Neural cell (in vitro differentiated cells): Measurements from ENCODE around the gene RASA1. TPM values are rescaled to one million over a fixed set of nuclear protein-coding genes. Genes with fewer than 3 reads are reported as not detected.

Experiments used
- H2AFZ ChIP-seq: fragments of 200-600, 300-800 bp; sonication (generic), shearing (Covaris generic); 2 replicates; pipeline ENCODE4 v1.6.0; 2014; ENCODE audit warnings: low read depth, mild to moderate bottlenecking, antibody characterized with exemption, low read length, moderate library complexity
- H3F3A ChIP-seq: fragments of 200-600 bp; shearing (Covaris generic); 2 replicates; pipeline ENCODE4 v1.6.1; 2016; ENCODE audit warnings: mild to moderate bottlenecking, moderate library complexity, mixed read lengths, antibody characterized with exemption, low read length; ENCODE audit not compliant: insufficient read depth, poor library complexity, severe bottlenecking
- H3K27ac ChIP-seq: fragments of 200-600, 300-800 bp; sonication (generic), shearing (Covaris generic); 2 replicates; pipeline ENCODE4 v1.5.1; 2014; ENCODE audit warnings: mild to moderate bottlenecking, low read length, moderate library complexity
- H3K27me3 ChIP-seq: fragments of 300-800, 200-600 bp; sonication (generic), shearing (Covaris generic); 2 replicates; pipeline ENCODE4 v1.6.0; 2014; ENCODE audit warnings: mild to moderate bottlenecking, low read depth, low read length, moderate library complexity; ENCODE audit not compliant: insufficient read depth
- H3K36me3 ChIP-seq: fragments of 300-800, 200-600 bp; sonication (generic), shearing (Covaris generic); 2 replicates; pipeline ENCODE4 v1.5.1; 2014; ENCODE audit warnings: mild to moderate bottlenecking, antibody characterized with exemption, low read length, moderate library complexity; ENCODE audit not compliant: insufficient read depth
- H3K4me2 ChIP-seq: fragments of 300-800, 200-600 bp; sonication (generic), shearing (Covaris generic); 2 replicates; pipeline ENCODE4 v1.6.0; 2014; ENCODE audit warnings: mild to moderate bottlenecking, low read length
- H3K4me3 ChIP-seq: fragments of 300-800, 200-600 bp; sonication (generic), shearing (Covaris generic); 2 replicates; pipeline ENCODE4 v1.5.1; 2014; ENCODE audit warnings: mild to moderate bottlenecking, low read length, moderate library complexity
- H3K79me2 ChIP-seq: fragments of 200-600 bp; shearing (Covaris generic); replicated peaks from 2 replicates; pipeline ENCODE4 v1.6.0; 2014; ENCODE audit warnings: mild to moderate bottlenecking, low read length, moderate library complexity; ENCODE audit not compliant: insufficient read depth
- H3K9ac ChIP-seq: fragments of 300-800, 200-600 bp; sonication (generic), shearing (Covaris generic); 2 replicates; pipeline ENCODE4 v1.6.1; 2016; ENCODE audit warnings: mild to moderate bottlenecking, low read length, mixed read lengths
- H3K9me2 ChIP-seq: fragments of 200-600 bp; shearing (Covaris generic); 2 replicates; pipeline ENCODE4 v1.6.1; 2016; ENCODE audit warnings: mild to moderate bottlenecking, low read length, mixed read lengths; ENCODE audit not compliant: insufficient read depth
- H3K9me3 ChIP-seq: fragments of 200-600, 300-800 bp; sonication (generic), shearing (Covaris generic); 2 replicates; pipeline ENCODE4 v1.6.1; 2016; ENCODE audit warnings: mild to moderate bottlenecking, mixed run types, low read length, moderate library complexity, mixed read lengths
- H4K20me1 ChIP-seq: fragments of 200-600 bp; shearing (Covaris generic); 2 replicates; pipeline ENCODE4 v1.6.1; 2016; ENCODE audit warnings: mild to moderate bottlenecking, mixed run types; ENCODE audit not compliant: insufficient read depth
- EP300 ChIP-seq: fragments of 450-650 bp; conservative IDR thresholded peaks from 2 replicates; pipeline ENCODE4 v1.6.1; 2014; ENCODE audit warnings: antibody characterized with exemption, mild to moderate bottlenecking, moderate library complexity; ENCODE audit not compliant: poor library complexity, severe bottlenecking
- EZH2 ChIP-seq: fragments of 200-600, 300-800 bp; shearing (Covaris generic), sonication (generic); IDR thresholded peaks from 2 replicates; pipeline ENCODE4 v1.6.1; 2014; ENCODE audit warnings: antibody characterized with exemption, low read length, borderline replicate concordance, mild to moderate bottlenecking; ENCODE audit not compliant: insufficient read depth, poor library complexity, severe bottlenecking
- MXI1 ChIP-seq: fragments of 450-650 bp; conservative IDR thresholded peaks from 2 replicates; pipeline ENCODE4 v1.6.1; 2014; ENCODE audit warnings: antibody characterized with exemption, mild to moderate bottlenecking; ENCODE audit not compliant: poor library complexity, severe bottlenecking
- POLR2AphosphoS5 ChIP-seq: IDR thresholded peaks from 2 replicates; pipeline ENCODE4 v1.6.1; 2012
- RAD21 ChIP-seq: fragments of 450-650 bp; conservative IDR thresholded peaks from 2 replicates; pipeline ENCODE4 v1.6.1; 2014; ENCODE audit warnings: antibody characterized with exemption, mild to moderate bottlenecking, moderate library complexity
- SMC3 ChIP-seq: fragments of 450-650 bp; conservative IDR thresholded peaks from 2 replicates; pipeline ENCODE4 v1.6.1; 2014; ENCODE audit warnings: antibody characterized with exemption, mild to moderate bottlenecking, moderate library complexity; ENCODE audit not compliant: poor library complexity
- TAF1 ChIP-seq: IDR thresholded peaks from 2 replicates; pipeline ENCODE4 v1.6.1; 2012; ENCODE audit warnings: low read depth
- polyA plus RNA-seq: library from polyadenylated mRNA; depleted of rRNA; stranded (reverse); fragments of >200 nt; gene quantifications from 2 replicates; pipeline ENCODE4 v1.2.3, GENCODE V29; 2014
- TF ChIP-seq, protein P1 (sequence below): fragments of 450-650 bp; IDR thresholded peaks from 2 replicates; pipeline ENCODE4 v1.5.1; 2014; ENCODE audit warnings: antibody characterized with exemption, mild to moderate bottlenecking, moderate library complexity; ENCODE audit not compliant: poor library complexity, severe bottlenecking
- TF ChIP-seq, protein P2 (sequence below): IDR thresholded peaks from 2 replicates; pipeline ENCODE4 v1.6.1; 2012; ENCODE audit warnings: borderline replicate concordance

RASA1 gene
- polyA plus RNA-seq, 1 donor from 2014 or later = 72.8 TPM

DNA sequence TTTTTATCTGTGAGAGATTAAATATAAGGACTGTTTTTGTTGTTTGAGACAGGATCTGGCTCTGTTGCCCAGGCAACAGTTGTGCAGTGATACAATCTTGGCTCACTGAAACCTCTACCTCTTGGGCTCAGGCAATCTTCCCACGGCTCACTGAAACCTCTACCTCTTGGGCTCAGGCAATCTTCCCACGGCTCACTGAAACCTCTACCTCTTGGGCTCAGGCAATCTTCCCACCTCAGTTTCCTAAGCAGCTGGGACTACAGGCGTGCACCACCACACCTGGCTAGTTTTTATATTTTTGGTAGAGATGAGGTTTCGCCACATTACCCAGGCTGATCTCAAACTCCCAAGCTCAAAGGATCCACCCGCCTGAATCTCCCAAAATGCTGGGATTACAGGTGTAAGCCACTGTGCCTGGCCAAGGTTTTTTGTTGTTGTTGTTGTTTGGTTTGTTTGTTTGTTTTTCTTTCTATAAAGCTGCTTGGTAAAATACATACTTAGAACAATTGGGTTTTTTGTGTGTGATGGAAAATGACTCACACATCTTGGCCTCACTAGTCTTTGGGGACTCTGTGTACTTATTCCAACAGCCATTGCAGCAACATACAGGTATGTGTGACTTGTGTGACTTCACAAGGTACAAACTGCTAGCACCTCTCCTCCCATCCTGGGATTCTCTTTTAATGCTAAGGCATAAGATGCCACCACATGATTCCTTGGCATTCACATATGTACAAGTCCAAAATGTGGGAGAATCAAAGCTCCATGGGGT is 36.5 kb upstream of the RASA1 start:
- no peak overlapping the region for H3K27ac ChIP-seq
- no peak for TF ChIP-seq TAF1
- no peak for TF ChIP-seq POLR2AphosphoS5
- no peak for TF ChIP-seq EP300
- no peak for TF ChIP-seq EZH2
- no peak for TF ChIP-seq SMC3
- TF ChIP-seq, protein P1, sequence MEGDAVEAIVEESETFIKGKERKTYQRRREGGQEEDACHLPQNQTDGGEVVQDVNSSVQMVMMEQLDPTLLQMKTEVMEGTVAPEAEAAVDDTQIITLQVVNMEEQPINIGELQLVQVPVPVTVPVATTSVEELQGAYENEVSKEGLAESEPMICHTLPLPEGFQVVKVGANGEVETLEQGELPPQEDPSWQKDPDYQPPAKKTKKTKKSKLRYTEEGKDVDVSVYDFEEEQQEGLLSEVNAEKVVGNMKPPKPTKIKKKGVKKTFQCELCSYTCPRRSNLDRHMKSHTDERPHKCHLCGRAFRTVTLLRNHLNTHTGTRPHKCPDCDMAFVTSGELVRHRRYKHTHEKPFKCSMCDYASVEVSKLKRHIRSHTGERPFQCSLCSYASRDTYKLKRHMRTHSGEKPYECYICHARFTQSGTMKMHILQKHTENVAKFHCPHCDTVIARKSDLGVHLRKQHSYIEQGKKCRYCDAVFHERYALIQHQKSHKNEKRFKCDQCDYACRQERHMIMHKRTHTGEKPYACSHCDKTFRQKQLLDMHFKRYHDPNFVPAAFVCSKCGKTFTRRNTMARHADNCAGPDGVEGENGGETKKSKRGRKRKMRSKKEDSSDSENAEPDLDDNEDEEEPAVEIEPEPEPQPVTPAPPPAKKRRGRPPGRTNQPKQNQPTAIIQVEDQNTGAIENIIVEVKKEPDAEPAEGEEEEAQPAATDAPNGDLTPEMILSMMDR = no peak
- TF ChIP-seq MXI1 = no peak
- no peak for TF ChIP-seq RAD21
- TF ChIP-seq, protein P2, sequence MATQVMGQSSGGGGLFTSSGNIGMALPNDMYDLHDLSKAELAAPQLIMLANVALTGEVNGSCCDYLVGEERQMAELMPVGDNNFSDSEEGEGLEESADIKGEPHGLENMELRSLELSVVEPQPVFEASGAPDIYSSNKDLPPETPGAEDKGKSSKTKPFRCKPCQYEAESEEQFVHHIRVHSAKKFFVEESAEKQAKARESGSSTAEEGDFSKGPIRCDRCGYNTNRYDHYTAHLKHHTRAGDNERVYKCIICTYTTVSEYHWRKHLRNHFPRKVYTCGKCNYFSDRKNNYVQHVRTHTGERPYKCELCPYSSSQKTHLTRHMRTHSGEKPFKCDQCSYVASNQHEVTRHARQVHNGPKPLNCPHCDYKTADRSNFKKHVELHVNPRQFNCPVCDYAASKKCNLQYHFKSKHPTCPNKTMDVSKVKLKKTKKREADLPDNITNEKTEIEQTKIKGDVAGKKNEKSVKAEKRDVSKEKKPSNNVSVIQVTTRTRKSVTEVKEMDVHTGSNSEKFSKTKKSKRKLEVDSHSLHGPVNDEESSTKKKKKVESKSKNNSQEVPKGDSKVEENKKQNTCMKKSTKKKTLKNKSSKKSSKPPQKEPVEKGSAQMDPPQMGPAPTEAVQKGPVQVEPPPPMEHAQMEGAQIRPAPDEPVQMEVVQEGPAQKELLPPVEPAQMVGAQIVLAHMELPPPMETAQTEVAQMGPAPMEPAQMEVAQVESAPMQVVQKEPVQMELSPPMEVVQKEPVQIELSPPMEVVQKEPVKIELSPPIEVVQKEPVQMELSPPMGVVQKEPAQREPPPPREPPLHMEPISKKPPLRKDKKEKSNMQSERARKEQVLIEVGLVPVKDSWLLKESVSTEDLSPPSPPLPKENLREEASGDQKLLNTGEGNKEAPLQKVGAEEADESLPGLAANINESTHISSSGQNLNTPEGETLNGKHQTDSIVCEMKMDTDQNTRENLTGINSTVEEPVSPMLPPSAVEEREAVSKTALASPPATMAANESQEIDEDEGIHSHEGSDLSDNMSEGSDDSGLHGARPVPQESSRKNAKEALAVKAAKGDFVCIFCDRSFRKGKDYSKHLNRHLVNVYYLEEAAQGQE = no peak
- H3K9me2 ChIP-seq = no peaks in the 10 kb centered on the region
- no peaks in the 10 kb centered on the region for H3K27me3 ChIP-seq
- no peak overlapping the region for H3K9ac ChIP-seq
- H3K79me2 ChIP-seq = no peaks in the 10 kb centered on the region
- no peaks in the 10 kb centered on the region for H3K36me3 ChIP-seq
- H3K4me3 ChIP-seq = no peak overlapping the region
- H3K9me3 ChIP-seq = no peaks in the 10 kb centered on the region
- H3F3A ChIP-seq = no peaks in the 10 kb centered on the region
- no peak overlapping the region for H2AFZ ChIP-seq
- no peaks in the 10 kb centered on the region for H4K20me1 ChIP-seq
- no peak overlapping the region for H3K4me2 ChIP-seq

DNA sequence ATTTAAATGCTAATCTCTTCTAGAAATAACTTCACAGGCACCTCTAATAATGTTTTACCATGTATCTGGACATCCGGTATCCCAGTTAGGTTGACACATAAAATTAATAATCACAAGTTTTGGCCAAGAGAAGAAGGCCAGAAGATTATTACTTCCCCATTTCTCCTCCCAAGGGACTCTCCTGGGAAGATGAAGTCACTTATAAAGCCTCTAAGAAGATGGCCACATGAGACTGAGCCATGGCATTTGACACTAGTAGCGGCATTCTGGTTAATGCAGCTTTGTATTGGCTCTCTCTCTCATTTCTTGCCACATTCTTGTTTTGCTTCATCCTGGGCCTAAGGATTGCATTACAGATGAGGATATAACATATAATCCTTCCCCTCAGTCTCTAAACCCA is 34.5 kb upstream of the RASA1 start:
- no peaks in the 10 kb centered on the region for H3K9me2 ChIP-seq
- H3K27me3 ChIP-seq = no peaks in the 10 kb centered on the region
- H3K4me2 ChIP-seq = no peak overlapping the region
- no peak overlapping the region for H3K4me3 ChIP-seq
- H4K20me1 ChIP-seq = no peaks in the 10 kb centered on the region
- no peak overlapping the region for H2AFZ ChIP-seq
- no peak overlapping the region for H3K27ac ChIP-seq
- H3K9me3 ChIP-seq = no peaks in the 10 kb centered on the region
- H3K9ac ChIP-seq = no peak overlapping the region
- H3F3A ChIP-seq = no peaks in the 10 kb centered on the region
- TF ChIP-seq MXI1 = no peak
- TF ChIP-seq SMC3 = no peak
- no peak for TF ChIP-seq TAF1
- TF ChIP-seq, protein P2 = no peak
- TF ChIP-seq POLR2AphosphoS5 = no peak
- no peak for TF ChIP-seq RAD21
- TF ChIP-seq EP300 = no peak
- no peak for TF ChIP-seq EZH2
- TF ChIP-seq, protein P1 = no peak
- H3K36me3 ChIP-seq = no peaks in the 10 kb centered on the region
- no peaks in the 10 kb centered on the region for H3K79me2 ChIP-seq
